WTC11 (cell line): ENCODE measurements around the gene CCR3.

Experiments
- KAT7 ChIP-seq: sonication (generic); formaldehyde crosslinking; IDR thresholded peaks from 2 replicates; pipeline ENCODE4 v1.8.1; 2023; ENCODE audit warnings: missing genetic modification reagents, mild to moderate bottlenecking, borderline replicate concordance
- PRDM15 ChIP-seq: sonication (generic); formaldehyde crosslinking; IDR thresholded peaks from 2 replicates; pipeline ENCODE4 v1.8.0; 2022; ENCODE audit warnings: missing genetic modification reagents
- USF1 ChIP-seq: sonication (generic); formaldehyde crosslinking; IDR thresholded peaks from 2 replicates; pipeline ENCODE4 v1.8.0; 2022; ENCODE audit warnings: mild to moderate bottlenecking, missing genetic modification reagents

GRCh38 chr3:46208167-46208704, 34.0 kb upstream of the CCR3 start, which contains the start of gene CCR1:
- TF ChIP-seq USF1 (no peak), PRDM15 (CRISPR knock-in tag) (no peak), KAT7 (CRISPR knock-in tag) (no peak)
